HG02610 (cell line): ENCODE data around the gene CHST12.
A peak's percentile ranks its signal among the peaks of the same experiment; 100 is the strongest.
"Not testable (repeated sequence)": the region's sequence is repeated elsewhere in the genome, so short reads cannot be mapped to it uniquely, and the experiment has no call there.

Experiments
- ATAC-seq: cut with Tn5 transposase; IDR thresholded peaks from one replicate; pipeline ENCODE4 v1.9.1; 2021; ENCODE audit warnings: mild to moderate bottlenecking, moderate library complexity; ENCODE audit not compliant: unreplicated experiment

Gene CHST12

GRCh38 chr7:2403718-2404648, 572 bp downstream of the CHST12 start:
- ATAC-seq, result peak; percentile 3

- no peak for ATAC-seq
These were observed 1.3 kb downstream of the CHST12 start for GRCh38 chr7:2404714-2405119.

DNA sequence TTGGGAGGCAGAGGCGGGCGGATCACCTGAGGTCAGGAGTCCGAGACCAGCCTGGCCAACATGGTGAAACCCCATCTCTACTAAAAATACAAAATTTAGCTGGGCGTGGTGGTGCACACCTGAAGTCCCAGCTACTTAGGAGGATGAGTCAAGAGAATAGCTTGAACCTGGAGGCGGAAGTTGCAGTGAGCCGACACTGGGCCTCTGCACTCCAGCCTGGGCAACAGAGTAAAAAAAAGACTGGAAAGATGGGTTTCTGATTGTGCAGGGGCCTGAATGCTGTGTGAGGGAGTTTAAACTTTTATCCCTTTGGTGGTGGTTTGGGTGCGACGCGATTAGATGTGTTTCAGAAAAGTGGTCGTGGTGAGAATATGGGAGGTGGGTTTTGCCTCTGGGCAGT, 1.8 kb downstream of the CHST12 start:
- ATAC-seq, result no peak

- ATAC-seq, result peak; percentile 41
These were observed 2.4 kb downstream of the CHST12 start for GRCh38 chr7:2405601-2406345.

GRCh38 chr7:2409745-2410414, 6.5 kb downstream of the CHST12 start:
- ATAC-seq, result no peak

- no peak for ATAC-seq
These were observed 7.6 kb downstream of the CHST12 start for GRCh38 chr7:2411049-2411448.

- no peak for ATAC-seq
These were observed 8.6 kb downstream of the CHST12 start for GRCh38 chr7:2411815-2412586.

DNA sequence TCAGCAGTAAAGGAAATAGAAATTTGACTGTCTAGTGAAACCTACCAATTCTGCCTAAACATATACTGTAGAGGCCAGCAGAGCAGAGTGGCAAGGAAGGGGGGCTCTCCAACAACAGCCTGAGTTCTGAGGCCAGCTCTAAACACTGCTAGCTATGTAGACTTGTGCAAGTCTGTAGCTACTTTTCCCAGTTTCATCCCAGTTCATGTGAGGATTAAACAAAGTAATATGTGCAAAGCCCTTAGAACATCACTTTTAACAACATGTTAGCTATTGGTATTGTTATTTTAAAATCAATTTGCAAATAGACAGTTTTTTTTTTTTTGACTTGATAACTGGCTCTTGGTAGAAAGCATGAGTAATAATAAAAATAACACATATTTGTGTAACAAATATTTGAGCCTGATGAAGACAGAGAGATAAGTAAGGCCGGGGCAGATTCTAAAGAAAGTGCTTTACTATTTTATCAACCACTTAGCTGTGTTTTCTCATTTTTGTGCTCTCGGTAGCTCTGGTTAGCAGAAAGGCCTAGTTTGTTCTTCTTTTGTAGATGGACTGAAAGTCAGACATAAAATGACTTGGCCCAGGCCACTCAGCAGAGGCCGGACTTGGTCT, 9.3 kb downstream of the CHST12 start:
- no peak for ATAC-seq

GRCh38 chr7:2416063-2416462, 12.7 kb downstream of the CHST12 start:
- no peak for ATAC-seq

DNA sequence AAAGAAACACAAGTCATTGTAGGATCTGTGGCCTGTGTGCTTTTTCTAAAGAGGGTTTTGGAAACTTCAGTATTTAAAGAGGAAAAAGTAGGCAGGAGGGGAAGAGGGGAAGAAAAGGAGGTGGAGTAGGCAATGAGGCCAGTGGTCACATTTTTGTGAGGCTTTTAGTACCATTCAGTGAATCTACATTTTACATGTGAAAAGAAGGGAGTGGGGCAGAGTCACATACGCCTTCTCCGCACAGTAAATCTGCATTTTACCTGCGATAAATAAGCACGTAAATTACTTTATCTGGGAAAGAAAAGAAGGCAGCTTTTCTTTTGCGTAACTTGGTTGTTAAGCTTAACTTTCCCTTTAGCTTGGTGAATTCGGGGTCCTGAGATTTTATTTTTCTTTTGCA, 13.2 kb downstream of the CHST12 start:
- ATAC-seq, result no peak

GRCh38 chr7:2417178-2417577, 13.8 kb downstream of the CHST12 start:
- ATAC-seq, result not testable (repeated sequence)

- no peak for ATAC-seq
These were observed 14.6 kb downstream of the CHST12 start for GRCh38 chr7:2417981-2418481.

GRCh38 chr7:2420216-2420933, 17.0 kb downstream of the CHST12 start:
- ATAC-seq, result no peak

DNA sequence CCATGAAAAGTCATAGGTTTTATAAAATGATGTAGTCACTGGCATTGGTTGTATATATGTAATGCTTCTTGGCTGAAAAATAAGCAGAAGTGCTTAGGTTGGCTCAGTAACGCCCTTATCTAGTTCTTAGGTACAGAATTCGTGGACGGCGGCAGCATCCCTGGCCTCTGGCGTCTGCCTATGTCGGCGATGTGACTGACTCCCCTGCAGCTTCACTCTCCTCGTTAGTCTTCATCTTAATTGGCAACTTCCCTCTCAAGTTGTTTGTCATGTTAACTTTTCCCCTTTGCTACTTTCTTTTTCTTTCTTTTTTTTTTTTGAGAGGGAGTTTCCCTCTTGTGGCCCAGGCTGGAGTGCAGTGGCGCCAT, 18.5 kb downstream of the CHST12 start:
- no peak for ATAC-seq

- ATAC-seq, result no peak
These were observed 22.3 kb downstream of the CHST12 start for GRCh38 chr7:2425749-2426148.

GRCh38 chr7:2431260-2431867, 28.0 kb downstream of the CHST12 start:
- no peak for ATAC-seq

GRCh38 chr7:2432910-2433712, 29.7 kb downstream of the CHST12 start:
- ATAC-seq, result no peak
